ENCODE measurements around the gene C2orf76.

DNA sequence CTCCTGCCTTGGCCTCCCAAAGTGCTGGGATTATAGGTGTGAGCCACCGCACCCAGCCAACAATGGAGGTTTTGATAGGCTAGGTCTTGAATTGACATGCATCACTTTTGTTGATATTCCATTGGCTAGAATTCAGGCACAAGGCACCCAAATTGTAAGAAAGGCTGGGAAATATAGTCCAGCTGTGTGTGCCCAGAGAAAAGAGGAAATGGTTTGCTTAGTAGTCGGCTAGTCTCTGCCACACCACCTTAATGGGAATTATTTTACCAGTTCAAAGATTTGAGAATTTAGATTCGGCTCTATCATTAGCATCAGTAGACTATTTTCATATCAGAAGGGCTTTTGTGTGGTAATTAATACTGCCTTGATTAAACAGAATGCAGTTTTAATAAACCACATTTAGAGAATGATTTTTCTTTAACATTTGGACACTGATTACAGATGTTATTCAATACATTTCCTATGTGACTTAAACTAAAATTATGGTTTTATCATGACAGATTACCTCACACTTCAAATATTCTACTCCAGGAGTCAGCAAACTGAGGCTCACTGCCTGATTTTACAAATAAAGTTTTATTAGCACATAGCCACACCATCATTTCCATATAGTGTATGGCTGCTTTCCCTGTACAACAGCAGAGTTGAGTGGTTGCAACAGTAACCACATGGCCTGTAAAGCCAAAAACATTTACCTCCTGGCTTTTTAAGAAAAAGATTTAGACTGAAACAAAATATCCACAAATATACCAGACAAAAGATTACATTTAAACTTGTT lies 27.5 kb upstream of the C2orf76 start:
- no peak for TF ChIP-seq CTCF (IDR thresholded peaks at IDR 0.05)
- no peak for TF ChIP-seq POLR2A (IDR thresholded peaks at IDR 0.05)
